ENCODE results near the gene UBE2K. TPM values are rescaled to one million over a fixed set of nuclear protein-coding genes. Genes with fewer than 3 reads are reported as not detected.

Gene UBE2K
- total RNA-seq, 4 donors from 2014 or later, result 18.4 to 38.8 (median 26.1) TPM

Small RNA genes within 50 kb of the gene (small RNA-seq; reads per million reads assigned to genes)
- gene RF00019 (0 reads per million in 2 donors), gene RN7SL558P (0 reads per million in 2 donors)

Other genes starting within 250 kb of the UBE2K start
- 1,000 to 10,000 TPM in 2 of 4 donors, 100 to 1,000 TPM in 2; 798 to 2,811 (median 1,122) TPM for gene RPL9, start 239.2 kb upstream of the UBE2K start, total RNA-seq
- gene LIAS, start 239.1 kb upstream of the UBE2K start, total RNA-seq, result 10 to 100 TPM; 11.9 to 27.2 (median 17.0) TPM
- 100 to 1,000 TPM; 168 to 335 (median 204) TPM for gene UGDH, start 170.7 kb upstream of the UBE2K start, total RNA-seq
- gene SMIM14, start 59.3 kb upstream of the UBE2K start, total RNA-seq, result 10 to 100 TPM; 27.7 to 49.6 (median 39.8) TPM

Data from Peyer's patch (tissue), 4 donors.